Type B pancreatic cell (in vitro differentiated cells): ENCODE data around the gene NUP153. TPM values are rescaled to one million over a fixed set of nuclear protein-coding genes. Genes with fewer than 3 reads are reported as not detected.

ENCODE experiments used
- DNase-seq: peaks from one replicate; pipeline ENCODE4 v3.0.0; 2021; ENCODE audit warnings: mixed read lengths; ENCODE audit not compliant: unreplicated experiment; ENCODE audit errors: extremely low spot score
- H3K27ac Mint-ChIP-seq: 2 replicates; pipeline ENCODE4 v1.8.0; 2021; ENCODE audit warnings: mild to moderate bottlenecking, mixed read lengths
- H3K27me3 Mint-ChIP-seq: 2 replicates; pipeline ENCODE4 v1.8.0; 2021; ENCODE audit warnings: mixed read lengths
- H3K36me3 Mint-ChIP-seq: 2 replicates; pipeline ENCODE4 v1.8.0; 2021; ENCODE audit warnings: mixed read lengths
- H3K4me1 Mint-ChIP-seq: one replicate; pipeline ENCODE4 v1.8.0; 2021; ENCODE audit warnings: mixed read lengths; ENCODE audit not compliant: unreplicated experiment
- H3K4me3 Mint-ChIP-seq: 2 replicates; pipeline ENCODE4 v1.8.0; 2021; ENCODE audit warnings: mild to moderate bottlenecking, mixed read lengths
- H3K9me3 Mint-ChIP-seq: 2 replicates; pipeline ENCODE4 v1.8.0; 2021; ENCODE audit warnings: mixed read lengths
- total RNA-seq: library from RNA; stranded (reverse); gene quantifications from 2 replicates; pipeline ENCODE4 v1.2.1, GENCODE V29; 2021; ENCODE audit warnings: low replicate concordance
- TF ChIP-seq, protein P1 (sequence below): fragments of 200-600 bp; sonication (generic); conservative IDR thresholded peaks from 2 replicates; pipeline ENCODE4 v1.5.0; 2021; ENCODE audit warnings: antibody characterized with exemption, mild to moderate bottlenecking

The NUP153 gene
- total RNA-seq, 1 donor from 2014 or later = 51.8 TPM

- Mint-ChIP-seq H3K36me3 (peaks cover 47% of the 10 kb centered on the region), H3K9me3 (no peaks in the 10 kb centered on the region), H3K27ac (no peak overlapping the region)
These were observed 71.2 kb downstream of the NUP153 start for GRCh38 chr6:17635568-17635967.

GRCh38 chr6:17633465-17634188 is 73.1 kb downstream of the NUP153 start:
- H3K4me1 Mint-ChIP-seq = no peaks in the 10 kb centered on the region
- DNase-seq = no peak
- peak overlapping the region; percentile 13 for H3K27ac Mint-ChIP-seq
- H3K4me3 Mint-ChIP-seq = no peak overlapping the region
- TF ChIP-seq, protein P1, sequence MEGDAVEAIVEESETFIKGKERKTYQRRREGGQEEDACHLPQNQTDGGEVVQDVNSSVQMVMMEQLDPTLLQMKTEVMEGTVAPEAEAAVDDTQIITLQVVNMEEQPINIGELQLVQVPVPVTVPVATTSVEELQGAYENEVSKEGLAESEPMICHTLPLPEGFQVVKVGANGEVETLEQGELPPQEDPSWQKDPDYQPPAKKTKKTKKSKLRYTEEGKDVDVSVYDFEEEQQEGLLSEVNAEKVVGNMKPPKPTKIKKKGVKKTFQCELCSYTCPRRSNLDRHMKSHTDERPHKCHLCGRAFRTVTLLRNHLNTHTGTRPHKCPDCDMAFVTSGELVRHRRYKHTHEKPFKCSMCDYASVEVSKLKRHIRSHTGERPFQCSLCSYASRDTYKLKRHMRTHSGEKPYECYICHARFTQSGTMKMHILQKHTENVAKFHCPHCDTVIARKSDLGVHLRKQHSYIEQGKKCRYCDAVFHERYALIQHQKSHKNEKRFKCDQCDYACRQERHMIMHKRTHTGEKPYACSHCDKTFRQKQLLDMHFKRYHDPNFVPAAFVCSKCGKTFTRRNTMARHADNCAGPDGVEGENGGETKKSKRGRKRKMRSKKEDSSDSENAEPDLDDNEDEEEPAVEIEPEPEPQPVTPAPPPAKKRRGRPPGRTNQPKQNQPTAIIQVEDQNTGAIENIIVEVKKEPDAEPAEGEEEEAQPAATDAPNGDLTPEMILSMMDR = no peak
- H3K27me3 Mint-ChIP-seq = no peaks in the 10 kb centered on the region
- H3K9me3 Mint-ChIP-seq = no peaks in the 10 kb centered on the region
- peaks cover 49% of the 10 kb centered on the region for H3K36me3 Mint-ChIP-seq

More at GRCh38 chr6:17635568-17635967, 71.2 kb downstream of the NUP153 start:
- TF ChIP-seq, protein P1 = no peak
- Mint-ChIP-seq H3K4me3 (no peak overlapping the region), H3K4me1 (no peaks in the 10 kb centered on the region), H3K27me3 (no peaks in the 10 kb centered on the region)
- no peak for DNase-seq

GRCh38 chr6:17632934-17633333 is 73.8 kb downstream of the NUP153 start:
- peaks cover 47% of the 10 kb centered on the region for H3K36me3 Mint-ChIP-seq
- no peaks in the 10 kb centered on the region for H3K27me3 Mint-ChIP-seq
- no peak for DNase-seq
- peak overlapping the region; percentile 13 for H3K27ac Mint-ChIP-seq
- H3K4me3 Mint-ChIP-seq = no peak overlapping the region
- TF ChIP-seq, protein P1 = no peak
- no peaks in the 10 kb centered on the region for H3K4me1 Mint-ChIP-seq
- H3K9me3 Mint-ChIP-seq = no peaks in the 10 kb centered on the region

GRCh38 chr6:17630511-17631073 is 76.1 kb downstream of the NUP153 start:
- no peak overlapping the region for H3K4me3 Mint-ChIP-seq
- H3K4me1 Mint-ChIP-seq = no peaks in the 10 kb centered on the region
- no peaks in the 10 kb centered on the region for H3K27me3 Mint-ChIP-seq
- H3K9me3 Mint-ChIP-seq = no peaks in the 10 kb centered on the region
- TF ChIP-seq, protein P1 = no peak
- peaks cover 38% of the 10 kb centered on the region for H3K36me3 Mint-ChIP-seq
- DNase-seq = no peak
- H3K27ac Mint-ChIP-seq = no peak overlapping the region

DNA sequence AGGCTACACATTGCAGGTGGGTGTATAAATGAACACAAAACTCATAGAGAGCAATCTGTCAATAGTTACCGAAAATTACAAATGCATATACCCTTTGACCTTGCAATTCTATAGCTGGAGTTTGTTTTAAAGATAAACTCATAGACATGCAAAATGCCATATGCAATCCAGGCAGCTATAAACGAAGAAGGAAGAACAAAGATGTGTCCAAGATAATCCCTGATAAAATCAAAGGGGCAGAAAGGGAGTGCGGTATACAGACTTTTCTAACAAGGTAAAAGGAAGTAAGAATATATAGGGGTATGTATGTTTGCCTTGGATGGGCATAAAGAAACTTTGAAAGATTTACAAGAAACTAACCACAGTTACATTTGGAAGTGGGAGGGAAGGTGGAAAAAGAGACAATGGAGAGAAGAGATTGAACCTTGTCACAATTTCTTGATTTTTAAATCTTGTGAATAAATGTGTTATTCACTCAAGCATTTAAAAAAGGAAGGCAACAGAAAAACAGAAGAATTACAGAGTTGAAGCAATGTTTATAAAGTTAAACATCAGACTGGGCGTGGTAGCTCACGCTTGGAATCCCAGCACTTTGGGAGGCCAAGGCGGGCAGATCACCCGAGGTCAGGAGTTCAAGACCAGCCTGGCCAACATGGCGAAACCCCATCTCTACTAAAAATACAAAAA is 76.8 kb downstream of the NUP153 start:
- TF ChIP-seq, protein P1 = no peak
- no peaks in the 10 kb centered on the region for H3K9me3 Mint-ChIP-seq
- H3K4me3 Mint-ChIP-seq = no peak overlapping the region
- H3K27ac Mint-ChIP-seq = peak overlapping the region; percentile 26
- DNase-seq = no peak
- no peaks in the 10 kb centered on the region for H3K27me3 Mint-ChIP-seq
- peaks cover 38% of the 10 kb centered on the region for H3K36me3 Mint-ChIP-seq
- H3K4me1 Mint-ChIP-seq = no peaks in the 10 kb centered on the region
